Pancreas (tissue), 10 donors: ENCODE measurements around the gene IMMP2L. TPM values are rescaled to one million over a fixed set of nuclear protein-coding genes. Genes with fewer than 3 reads are reported as not detected.

Experiments used
- ATAC-seq, 4 donors: fragments of 200-7000 bp; cut with Tn5 transposase; one replicate each; pipeline versions ENCODE4 v1.8.0 to v1.9.1; 2020; ENCODE audit warnings: mild to moderate bottlenecking in 4 of 4, moderate library complexity in 4 of 4
- DNase-seq, 6 donors: peaks; one replicate each; pipeline ENCODE4 v3.0.0-alpha.2; 2020
- FAIRE-seq: peaks from 2 replicates; lab custom pipeline; 2012; peaks lifted over from hg19 to GRCh38; lab: Jason Lieb, UNC
- H3K27ac ChIP-seq, 4 donors: fragments of 200-600 bp; sonication (generic); 1 replicate in 3 of 4; 2 replicates in 1 of 4; pipeline versions ENCODE4 v1.5.0 to v1.8.0; 2020
- H3K27me3 ChIP-seq, 4 donors: fragments of 200-600 bp; one replicate each; pipeline ENCODE4 v1.8.0; 2021
- H3K36me3 ChIP-seq, 3 donors: fragments of 200-600 bp; sonication (generic) in 1 of 3; one replicate each; pipeline versions ENCODE4 v1.5.0 to v1.8.0; 2020 to 2021
- H3K4me1 ChIP-seq, 3 donors: fragments of 200-600 bp; one replicate each; pipeline ENCODE4 v1.8.0; 2021
- H3K4me3 ChIP-seq, 4 donors: fragments of 200-600 bp; sonication (generic) in 2 of 4; one replicate each; pipeline versions ENCODE4 v1.5.0 to v1.8.0; 2020 to 2021
- H3K9me3 ChIP-seq, 4 donors: fragments of 200-600 bp; one replicate each; pipeline ENCODE4 v1.8.0; 2021
- WGBS, 2 donors: extraction: QIAGEN DNeasy Blood & Tissue Kit; methylation state at CpG; one replicate each; pipeline ENCODE4 v1.1.7; 2013; 5-methylcytosine and 5-hydroxymethylcytosine counted together
- intact Hi-C, 3 donors: fragments of 100-400 bp; cut with DNase I; formaldehyde crosslinking; loops; one replicate each; pipeline versions ENCODE4 v1.11.1 to v1.14.2; 2022
- polyA plus RNA-seq, 2 donors: library from polyadenylated mRNA; stranded (reverse); fragments of 200-250 nt; gene quantifications; one replicate each; pipeline ENCODE4 v1.2.3, GENCODE V29; 2013
- total RNA-seq, 6 donors: library from RNA; stranded (reverse); fragmentation: NEBNext Ultra II Directional in 4 of 6; extraction: Animal tissue kit (Norgen Biotek cat#: 25700) in 4 of 6; gene quantifications; one replicate each; pipeline versions ENCODE4 v1.2.1 to v1.2.4, GENCODE V29; 2021 to 2023
- TF ChIP-seq, protein P1 (sequence below), 4 donors: fragments of 200-600 bp; sonication (generic) in 3 of 4; IDR thresholded peaks; one replicate each; pipeline versions ENCODE4 v1.5.0 to v1.8.0; 2021; ENCODE audit warnings: antibody characterized with exemption in 4 of 4
- donor health status: healthy with polysubstance abuse.
- donor health status: DM: no; HTN: no; CAD: no; lungs with moderate emphysema.
- donor health status: DM: no; HTN: no; CAD: no.
- donor health status: control.
- donor health status: control.
- donor health status: Bipolar disorder and iron deficiency.
- donor health status: DM: yes; HTN: yes; CAD: no.
- donor health status: DM: no; HTN: no; CAD: no.
- donor health status: DM: no; HTN: no; CAD: no.
- donor health status: DM: yes; HTN: yes; CAD: no.

Gene IMMP2L
- total and polyA plus RNA-seq, 8 donors: 7.3 to 30.0 (median 12.9) TPM

DNA sequence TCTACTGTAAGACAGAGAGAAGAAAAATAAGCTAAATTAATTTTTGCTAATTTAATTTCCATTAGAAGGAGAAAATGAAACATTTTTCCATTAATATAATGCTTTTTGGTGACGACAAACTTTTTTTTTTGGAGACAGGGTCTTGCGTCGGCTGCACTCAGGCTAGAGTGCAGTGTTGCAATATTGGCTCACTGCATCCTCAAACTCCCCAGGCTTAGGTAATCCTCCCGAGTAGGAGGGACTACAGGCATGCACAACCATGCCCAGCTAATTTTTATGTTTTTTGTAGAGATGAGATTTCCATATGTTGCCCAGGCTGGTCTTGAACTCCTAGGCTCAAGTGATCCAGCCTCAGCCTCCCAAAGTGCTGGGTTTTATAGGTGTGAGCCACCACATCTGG lies 701.1 kb downstream of the IMMP2L start:
- Histone ChIP-seq H3K9me3 (no peaks in the 10 kb centered on the region), H3K4me1 (no peaks in the 10 kb centered on the region), H3K4me3 (no peak overlapping the region), H3K27ac (no peak overlapping the region), H3K36me3 (no peaks in the 10 kb centered on the region), H3K27me3 (no peaks in the 10 kb centered on the region)
- FAIRE-seq: no peak
- TF ChIP-seq, protein P1, sequence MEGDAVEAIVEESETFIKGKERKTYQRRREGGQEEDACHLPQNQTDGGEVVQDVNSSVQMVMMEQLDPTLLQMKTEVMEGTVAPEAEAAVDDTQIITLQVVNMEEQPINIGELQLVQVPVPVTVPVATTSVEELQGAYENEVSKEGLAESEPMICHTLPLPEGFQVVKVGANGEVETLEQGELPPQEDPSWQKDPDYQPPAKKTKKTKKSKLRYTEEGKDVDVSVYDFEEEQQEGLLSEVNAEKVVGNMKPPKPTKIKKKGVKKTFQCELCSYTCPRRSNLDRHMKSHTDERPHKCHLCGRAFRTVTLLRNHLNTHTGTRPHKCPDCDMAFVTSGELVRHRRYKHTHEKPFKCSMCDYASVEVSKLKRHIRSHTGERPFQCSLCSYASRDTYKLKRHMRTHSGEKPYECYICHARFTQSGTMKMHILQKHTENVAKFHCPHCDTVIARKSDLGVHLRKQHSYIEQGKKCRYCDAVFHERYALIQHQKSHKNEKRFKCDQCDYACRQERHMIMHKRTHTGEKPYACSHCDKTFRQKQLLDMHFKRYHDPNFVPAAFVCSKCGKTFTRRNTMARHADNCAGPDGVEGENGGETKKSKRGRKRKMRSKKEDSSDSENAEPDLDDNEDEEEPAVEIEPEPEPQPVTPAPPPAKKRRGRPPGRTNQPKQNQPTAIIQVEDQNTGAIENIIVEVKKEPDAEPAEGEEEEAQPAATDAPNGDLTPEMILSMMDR (IDR thresholded peaks at IDR 0.05): no peak
- WGBS, 2 donors: 93 to 96% methylated on average over 4 of the region's 4 CpGs
- intact Hi-C loops: no loop called here
- no peak for DNase-seq
- ATAC-seq: no peak

DNA sequence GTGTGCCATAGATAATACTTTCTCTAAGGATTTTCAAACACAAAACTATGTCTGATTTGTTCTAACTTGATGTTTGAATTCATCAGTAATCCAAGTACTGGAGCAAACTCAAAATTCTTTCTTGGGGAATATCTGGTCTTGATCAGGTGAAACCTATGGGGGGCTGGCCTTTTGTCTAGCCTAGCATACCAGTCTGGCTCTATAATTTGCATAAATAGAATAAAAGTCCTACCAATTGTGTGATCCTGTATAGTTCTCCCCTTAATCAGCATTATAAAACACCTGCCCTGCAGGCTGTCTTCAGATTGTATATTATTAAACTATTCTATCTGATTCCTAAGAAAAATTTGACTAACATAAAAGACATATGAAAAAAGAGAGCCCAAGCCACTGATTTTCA lies 705.2 kb downstream of the IMMP2L start:
- no peak for FAIRE-seq
- Histone ChIP-seq H3K27me3 (no peaks in the 10 kb centered on the region), H3K4me3 (no peak overlapping the region), H3K4me1 (no peaks in the 10 kb centered on the region), H3K27ac (no peak overlapping the region), H3K36me3 (no peaks in the 10 kb centered on the region), H3K9me3 (no peaks in the 10 kb centered on the region)
- ATAC-seq: no peak
- intact Hi-C loops: no loop called here
- DNase-seq: no peak
- TF ChIP-seq, protein P1 (IDR thresholded peaks at IDR 0.05): no peak

DNA sequence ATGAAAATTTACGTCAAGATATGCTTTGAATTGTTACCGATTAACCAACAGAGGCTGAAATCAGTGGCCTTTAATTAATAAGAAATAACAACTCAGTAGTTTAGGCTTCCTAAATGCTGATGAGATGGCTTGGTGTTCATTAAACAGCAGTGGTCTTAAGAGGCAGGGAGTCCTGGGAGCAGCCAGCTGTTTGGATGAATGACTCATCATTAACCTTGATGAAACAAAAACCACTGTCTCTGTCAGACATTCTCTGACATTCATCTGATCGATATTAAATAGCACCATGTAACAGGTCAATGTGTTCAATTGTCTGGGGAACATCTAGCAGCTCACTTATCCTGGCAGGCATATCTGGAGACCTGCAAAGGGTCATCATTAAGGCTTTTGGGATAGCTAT lies 705.6 kb downstream of the IMMP2L start:
- WGBS, 2 donors: 60% methylated on average over 3 of the region's 3 CpGs
- ATAC-seq (no peak), DNase-seq (no peak), FAIRE-seq (no peak)
- Histone ChIP-seq H3K27me3 (no peaks in the 10 kb centered on the region), H3K36me3 (no peaks in the 10 kb centered on the region), H3K9me3 (no peaks in the 10 kb centered on the region), H3K27ac (no peak overlapping the region), H3K4me3 (no peak overlapping the region), H3K4me1 (no peaks in the 10 kb centered on the region)
- intact Hi-C loops: no loop called here
- TF ChIP-seq, protein P1 (IDR thresholded peaks at IDR 0.05): no peak

DNA sequence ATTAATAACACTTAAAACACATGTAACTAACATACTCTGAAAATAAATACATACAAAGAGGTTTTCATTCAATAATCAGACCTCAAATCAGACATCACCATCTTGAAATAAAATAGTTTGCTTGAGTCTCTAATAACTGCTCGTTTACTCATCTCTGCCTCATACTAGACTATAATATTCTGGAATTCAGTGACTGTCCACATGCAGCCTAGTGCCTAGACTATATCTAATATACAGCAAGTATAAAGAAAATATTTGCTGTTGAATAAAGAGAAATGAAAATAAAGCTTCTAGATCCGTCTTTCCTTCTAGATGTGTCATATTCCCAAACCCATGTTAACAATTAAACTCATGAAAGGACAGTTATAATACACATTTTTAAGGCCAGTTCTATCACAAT lies 707.6 kb downstream of the IMMP2L start:
- no peaks in the 10 kb centered on the region for H3K4me1 ChIP-seq
- H3K9me3 ChIP-seq: no peaks in the 10 kb centered on the region
- no peak for ATAC-seq
- intact Hi-C loops: no loop called here
- WGBS, 2 donors: 82 to 91% methylated on average over 2 of the region's 2 CpGs
- no peaks in the 10 kb centered on the region for H3K36me3 ChIP-seq
- H3K4me3 ChIP-seq: no peak overlapping the region
- H3K27me3 ChIP-seq: no peaks in the 10 kb centered on the region
- TF ChIP-seq, protein P1 (IDR thresholded peaks at IDR 0.05): no peak
- FAIRE-seq: no peak
- H3K27ac ChIP-seq: no peak overlapping the region
- DNase-seq: no peak

DNA sequence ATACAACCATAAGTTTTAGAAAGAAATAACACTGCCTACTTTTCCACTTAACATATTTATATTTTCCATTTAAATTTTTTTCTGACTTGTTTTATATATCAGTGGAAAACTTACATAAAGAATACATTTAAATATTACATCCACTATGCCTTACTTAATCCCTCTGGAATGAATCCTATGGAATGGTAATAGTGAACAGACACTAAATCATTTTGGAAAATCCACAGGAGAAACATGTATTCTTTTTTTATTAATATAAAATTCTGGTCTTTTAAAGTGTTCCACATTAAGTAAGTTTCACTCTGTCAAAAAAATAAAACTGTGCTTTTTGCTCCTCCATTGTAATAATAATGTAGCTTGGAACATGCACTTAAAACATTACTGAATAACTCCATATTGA lies 708.1 kb downstream of the IMMP2L start:
- no peak for ATAC-seq
- H3K27ac ChIP-seq: no peak overlapping the region
- H3K36me3 ChIP-seq: no peaks in the 10 kb centered on the region
- no peaks in the 10 kb centered on the region for H3K9me3 ChIP-seq
- no peak for FAIRE-seq
- TF ChIP-seq, protein P1 (IDR thresholded peaks at IDR 0.05): no peak
- H3K4me3 ChIP-seq: no peak overlapping the region
- no peak for DNase-seq
- no peaks in the 10 kb centered on the region for H3K27me3 ChIP-seq
- intact Hi-C loops: no loop called here
- no peaks in the 10 kb centered on the region for H3K4me1 ChIP-seq
